LHCN-M2 (cell line): ENCODE measurements around the gene AURKA. TPM values are rescaled to one million over a fixed set of nuclear protein-coding genes. Genes with fewer than 3 reads are reported as not detected.
"Not testable (repeated sequence)": the region's sequence is repeated elsewhere in the genome, so short reads cannot be mapped to it uniquely, and the experiment has no call there.

Source experiments
- DNase-seq: peaks from one replicate; pipeline ENCODE4 v3.0.0-alpha.2; 2012; ENCODE audit warnings: low read depth
- total RNA-seq: library from RNA; depleted of rRNA; stranded (reverse); fragments of >200 nt; gene quantifications from 2 replicates; pipeline ENCODE4 v1.2.3, GENCODE V29; 2014

Gene AURKA
- total RNA-seq, 1 experiment from 2014 or later, result 130 TPM

GRCh38 chr20:56391596-56392131 lies 351 bp downstream of the AURKA start:
- peak; percentile 3 for DNase-seq

GRCh38 chr20:56391037-56391436 lies 978 bp downstream of the AURKA start:
- no peak for DNase-seq

- not testable (repeated sequence) for DNase-seq
Observed at GRCh38 chr20:56390396-56390795, 1.6 kb downstream of the AURKA start.

GRCh38 chr20:56389807-56390206 lies 2.2 kb downstream of the AURKA start:
- no peak for DNase-seq

- no peak for DNase-seq
Observed at GRCh38 chr20:56388882-56389281, 3.1 kb downstream of the AURKA start.

- no peak for DNase-seq
Observed at GRCh38 chr20:56386219-56386618, 5.8 kb downstream of the AURKA start.

- DNase-seq, result no peak
Observed at GRCh38 chr20:56385130-56385529, 6.9 kb downstream of the AURKA start.

- DNase-seq, result no peak
Observed at GRCh38 chr20:56383334-56383733, 8.7 kb downstream of the AURKA start.

- no peak for DNase-seq
Observed at GRCh38 chr20:56382696-56383095, 9.3 kb downstream of the AURKA start.

- no peak for DNase-seq
Observed at GRCh38 chr20:56381501-56381900, 10.5 kb downstream of the AURKA start.

GRCh38 chr20:56380375-56380774 lies 11.6 kb downstream of the AURKA start:
- no peak for DNase-seq

- no peak for DNase-seq
Observed at GRCh38 chr20:56378386-56378785, 13.6 kb downstream of the AURKA start.

GRCh38 chr20:56376331-56376730 lies 15.7 kb downstream of the AURKA start:
- no peak for DNase-seq

GRCh38 chr20:56373942-56374341 lies 18.1 kb downstream of the AURKA start:
- peak; percentile 96 for DNase-seq

GRCh38 chr20:56372850-56373249 lies 19.2 kb downstream of the AURKA start:
- DNase-seq, result no peak

- DNase-seq, result no peak
Observed at GRCh38 chr20:56371977-56372376, 20.0 kb downstream of the AURKA start.

- DNase-seq, result no peak
Observed at GRCh38 chr20:56369179-56369578, 22.8 kb downstream of the AURKA start.

- peak; percentile 68 for DNase-seq
Observed at GRCh38 chr20:56368351-56369134, 23.5 kb downstream of the AURKA start.

- DNase-seq, result no peak
Observed at GRCh38 chr20:56363491-56363890, 28.5 kb downstream of the AURKA start.

GRCh38 chr20:56362833-56363413 lies 29.1 kb downstream of the AURKA start:
- DNase-seq, result no peak

- DNase-seq, result no peak
Observed at GRCh38 chr20:56361900-56362299, 30.1 kb downstream of the AURKA start.

- no peak for DNase-seq
Observed at GRCh38 chr20:56360908-56361205, 31.2 kb downstream of the AURKA start.
